Lower lobe of right lung (tissue), 1 donor: ENCODE data around the gene EGFL6. TPM values are rescaled to one million over a fixed set of nuclear protein-coding genes. Genes with fewer than 3 reads are reported as not detected.

ENCODE experiments used
- microRNA-seq: library from miRNA; unstranded; fragments of <30 nt; microRNA quantifications from one replicate; pipeline ENCODE4 v1.2.0, GENCODE V29; 2020; ENCODE audit warnings: borderline number of aligned reads
- total RNA-seq: library from RNA; stranded (reverse); fragmentation: NEBNext Ultra II Directional; extraction: Animal tissue kit (Norgen Biotek cat#: 25700); gene quantifications from one replicate; pipeline ENCODE4 v1.2.1, GENCODE V29; 2021
- donor health status: DM: no; HTN: yes; CAD: no; lungs with severe emphysema.

Gene EGFL6
- total RNA-seq, 1 donor from 2014 or later, result 9.3 TPM

Small RNA genes within 50 kb of the gene (microRNA-seq; reads per million reads assigned to microRNA genes)
- not detected for gene MIR6086

Other genes starting within 250 kb of the EGFL6 start
- not detected for gene ATXN3L, start 249.5 kb upstream of the EGFL6 start, total RNA-seq
- gene TCEANC, start 83.5 kb downstream of the EGFL6 start, total RNA-seq, result 8.4 TPM
- 32.8 TPM for gene RAB9A, start 119.5 kb downstream of the EGFL6 start, total RNA-seq
- gene TRAPPC2, start 165.0 kb downstream of the EGFL6 start, total RNA-seq, result 15.8 TPM
- gene OFD1, start 165.1 kb downstream of the EGFL6 start, total RNA-seq, result 38.3 TPM
- gene GPM6B, start 247.5 kb downstream of the EGFL6 start, total RNA-seq, result 21.6 TPM